ENCODE results near the gene SKA2. TPM values are rescaled to one million over a fixed set of nuclear protein-coding genes. Genes with fewer than 3 reads are reported as not detected.

SKA2 gene
- total and polyA plus RNA-seq, 2 donors (not counting 3 experiments of a cell fraction or from before 2014, with no cell fraction given), result 12.9 to 79.6 TPM

- CTCF ChIA-PET, result interaction anchor here (1.2 to 1.3 kb wide), 2 partner anchors 12 to 101 kb away, joined by 3 to 4 read pairs; no protein-coding TSS in a partner anchor
Observed at GRCh38 chr17:59111539-59111938, 43.4 kb downstream of the SKA2 start.

More at GRCh38 chr17:59111539-59111938, 43.4 kb downstream of the SKA2 start:
- dilution Hi-C loops (cut with MboI; ENCODE audit: extremely low pct_ligation_motif_present, low sequenced_read_pairs) (no loop called here), intact Hi-C loops (cut with micrococcal nuclease) (no loop called here)
- Histone ChIP-seq H3K36me3 (ENCODE audit: control insufficient read depth in 2 of 2, extremely low read depth in 1 of 2, insufficient read depth in 2 of 2, low read length in 2 of 2) (peaks cover 0 to 3% of the 10 kb centered on the region in 2 experiments), H3K27ac (ENCODE audit: insufficient read depth, low read depth, low read length) (no peak overlapping the region), H3K27me3 (ENCODE audit: control insufficient read depth in 2 of 2, insufficient read depth in 2 of 2, low read length in 2 of 2) (no peaks in the 10 kb centered on the region), H2AFZ (ENCODE audit: low read depth, low read length) (no peak overlapping the region), H3K9ac (replicated peaks; ENCODE audit: extremely low read depth, insufficient read depth, low read length) (no peak overlapping the region), H3K9me1 (replicated peaks; ENCODE audit: control insufficient read depth, extremely low read depth, insufficient read depth, low read length) (no peaks in the 10 kb centered on the region), H3K4me3 (replicated peaks in 1 of 3; ENCODE audit: insufficient read depth in 1 of 3, low read depth in 1 of 3, low read length in 3 of 3) (no peak overlapping the region), H3K4me1 (ENCODE audit: control insufficient read depth, extremely low read depth, insufficient read depth, low read length) (peaks cover 6% of the 10 kb centered on the region), H3K4me2 (ENCODE audit: insufficient read depth, low read length) (no peak overlapping the region), H3K9me3 (replicated peaks; ENCODE audit: control insufficient read depth, insufficient read depth, low read length) (no peaks in the 10 kb centered on the region), H3K79me2 (ENCODE audit: control insufficient read depth, insufficient read depth, low read length) (peaks cover 9% of the 10 kb centered on the region), H4K20me1 (replicated peaks; ENCODE audit: control insufficient read depth, extremely low read depth, insufficient read depth, low read length) (no peaks in the 10 kb centered on the region)
- no peak for TF ChIP-seq JUN (IDR thresholded peaks at IDR 0.05; ENCODE audit: borderline replicate concordance, insufficient read depth, insufficient read length, low read depth)
- TF ChIP-seq, protein P1, sequence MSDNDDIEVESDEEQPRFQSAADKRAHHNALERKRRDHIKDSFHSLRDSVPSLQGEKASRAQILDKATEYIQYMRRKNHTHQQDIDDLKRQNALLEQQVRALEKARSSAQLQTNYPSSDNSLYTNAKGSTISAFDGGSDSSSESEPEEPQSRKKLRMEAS (IDR thresholded peaks at IDR 0.05; ENCODE audit: insufficient read depth, insufficient read length), result no peak
- no peak for TF ChIP-seq EZH2 (IDR thresholded peaks at IDR 0.05; ENCODE audit: borderline replicate concordance, low read depth, low read length, severe bottlenecking)
- no peak for TF ChIP-seq POLR2AphosphoS5 (IDR thresholded peaks at IDR 0.05; ENCODE audit: insufficient read depth, low read depth, low read length)
- TF ChIP-seq FOS (IDR thresholded peaks at IDR 0.05; ENCODE audit: borderline replicate concordance, insufficient read depth, low read length), result no peak
- no peak for TF ChIP-seq POLR2A (IDR thresholded peaks at IDR 0.05; ENCODE audit: low read depth, low read length)
- TF ChIP-seq MYC (IDR thresholded peaks at IDR 0.05; ENCODE audit: low read depth, low read length), result no peak
- TF ChIP-seq, protein P2, sequence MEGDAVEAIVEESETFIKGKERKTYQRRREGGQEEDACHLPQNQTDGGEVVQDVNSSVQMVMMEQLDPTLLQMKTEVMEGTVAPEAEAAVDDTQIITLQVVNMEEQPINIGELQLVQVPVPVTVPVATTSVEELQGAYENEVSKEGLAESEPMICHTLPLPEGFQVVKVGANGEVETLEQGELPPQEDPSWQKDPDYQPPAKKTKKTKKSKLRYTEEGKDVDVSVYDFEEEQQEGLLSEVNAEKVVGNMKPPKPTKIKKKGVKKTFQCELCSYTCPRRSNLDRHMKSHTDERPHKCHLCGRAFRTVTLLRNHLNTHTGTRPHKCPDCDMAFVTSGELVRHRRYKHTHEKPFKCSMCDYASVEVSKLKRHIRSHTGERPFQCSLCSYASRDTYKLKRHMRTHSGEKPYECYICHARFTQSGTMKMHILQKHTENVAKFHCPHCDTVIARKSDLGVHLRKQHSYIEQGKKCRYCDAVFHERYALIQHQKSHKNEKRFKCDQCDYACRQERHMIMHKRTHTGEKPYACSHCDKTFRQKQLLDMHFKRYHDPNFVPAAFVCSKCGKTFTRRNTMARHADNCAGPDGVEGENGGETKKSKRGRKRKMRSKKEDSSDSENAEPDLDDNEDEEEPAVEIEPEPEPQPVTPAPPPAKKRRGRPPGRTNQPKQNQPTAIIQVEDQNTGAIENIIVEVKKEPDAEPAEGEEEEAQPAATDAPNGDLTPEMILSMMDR (IDR thresholded peaks at IDR 0.05; ENCODE audit: extremely low read depth in 1 of 2, insufficient read depth in 1 of 2, low read depth in 1 of 2, low read length in 2 of 2), result no peak
- no peak for TF ChIP-seq GATA2 (IDR thresholded peaks at IDR 0.05; ENCODE audit: insufficient read depth, insufficient read length, low read depth, low read length)
- DNase-seq (ENCODE audit: low read depth, low spot score) (no peak), FAIRE-seq (no peak)
- no TSS peak for BruUV-seq (replicated peaks)
- POLR2A ChIA-PET, result no interaction called here
